Breast epithelium (tissue), 3 donors: ENCODE measurements around the gene MIEF1.

Experiments
- CTCF ChIP-seq, 3 donors: fragments of 450-650 bp; IDR thresholded peaks; one replicate each; pipeline ENCODE4 v1.5.1; 2016 to 2017; ENCODE audit warnings: antibody characterized with exemption in 3 of 3, mild to moderate bottlenecking in 3 of 3, moderate library complexity in 3 of 3
- POLR2A ChIP-seq: fragments of 450-650 bp; IDR thresholded peaks from one replicate; pipeline ENCODE4 v1.6.1; 2016; ENCODE audit warnings: antibody characterized with exemption, mild to moderate bottlenecking, moderate library complexity
- POLR2AphosphoS5 ChIP-seq, 3 donors: sonication (generic); formaldehyde crosslinking; IDR thresholded peaks; one replicate each; pipeline ENCODE4 v1.6.1; 2017; ENCODE audit warnings: antibody characterized with exemption in 3 of 3

GRCh38 chr22:39517470-39517869 lies 15.4 kb downstream of the MIEF1 start:
- TF ChIP-seq POLR2A (no peak), CTCF (IDR thresholded peaks at IDR 0.05) (no peak), POLR2AphosphoS5 (IDR thresholded peaks at IDR 0.05) (no peak)
